Peyer's patch (tissue), 4 donors: Measurements from ENCODE around the gene GALNT17. TPM values are rescaled to one million over a fixed set of nuclear protein-coding genes. Genes with fewer than 3 reads are reported as not detected.

Source experiments
- DNase-seq, 3 donors: peaks; one replicate each; pipeline ENCODE4 v3.0.0-alpha.2; 2017 to 2019
- H3K27ac ChIP-seq, 4 donors: fragments of 200-600 bp; sonication (generic); one replicate each; pipeline ENCODE4 v1.5.1; 2016 to 2019
- H3K27me3 ChIP-seq, 2 donors: fragments of 200-600 bp; sonication (generic); one replicate each; pipeline ENCODE4 v1.5.1; 2019
- H3K36me3 ChIP-seq, 3 donors: fragments of 200-600 bp; sonication (generic); one replicate each; pipeline ENCODE4 v1.5.1; 2016 to 2019
- H3K4me1 ChIP-seq, 4 donors: fragments of 200-600 bp; sonication (generic); one replicate each; pipeline ENCODE4 v1.5.1; 2016 to 2019
- H3K4me3 ChIP-seq, 4 donors: fragments of 200-600 bp; sonication (generic); 1 replicate in 3 of 4; 2 replicates in 1 of 4; pipeline ENCODE4 v1.5.1; 2016 to 2019; ENCODE audit warnings: mild to moderate bottlenecking in 1 of 4
- H3K9me3 ChIP-seq, 4 donors: fragments of 200-600 bp; sonication (generic); one replicate each; pipeline ENCODE4 v1.5.1; 2016 to 2019; ENCODE audit warnings: mild to moderate bottlenecking in 1 of 4
- CTCF ChIP-seq, 6 experiments: fragments of 450-650 bp in 4 of 6; fragments of 200-600 bp in 2 of 6; sonication (generic) in 1 of 6; IDR thresholded peaks; one replicate each; pipeline ENCODE4 v1.5.1; 2017 to 2019; ENCODE audit warnings: antibody characterized with exemption in 6 of 6, mild to moderate bottlenecking in 3 of 6, moderate library complexity in 1 of 6
- POLR2A ChIP-seq, 2 donors: fragments of 450-650 bp; IDR thresholded peaks; one replicate each; pipeline ENCODE4 v1.5.1; 2017; ENCODE audit warnings: antibody characterized with exemption in 2 of 2, mild to moderate bottlenecking in 2 of 2, moderate library complexity in 2 of 2
- total RNA-seq, 4 donors: library from RNA; depleted of rRNA; stranded (reverse); fragments of >200 nt; gene quantifications; one replicate each; pipeline ENCODE4 v1.1.0, GENCODE V29; 2016

The GALNT17 gene
- total RNA-seq, 4 donors from 2014 or later: 0.88 to 17.3 (median 2.3) TPM

GRCh38 chr7:71171476-71171875 is 39.5 kb downstream of the GALNT17 start:
- Histone ChIP-seq H3K36me3 (no peaks in the 10 kb centered on the region), H3K27me3 (no peaks in the 10 kb centered on the region), H3K9me3 (no peaks in the 10 kb centered on the region), H3K4me3 (no peak overlapping the region), H3K4me1 (no peaks in the 10 kb centered on the region), H3K27ac (no peak overlapping the region)
- no peak for DNase-seq
- no peak for TF ChIP-seq POLR2A (IDR thresholded peaks at IDR 0.05)
- no peak for TF ChIP-seq CTCF (IDR thresholded peaks at IDR 0.05)

- H3K36me3 ChIP-seq: no peaks in the 10 kb centered on the region
- TF ChIP-seq POLR2A (IDR thresholded peaks at IDR 0.05): no peak
- no peak for TF ChIP-seq CTCF (IDR thresholded peaks at IDR 0.05)
- no peak overlapping the region for H3K27ac ChIP-seq
- H3K9me3 ChIP-seq: no peaks in the 10 kb centered on the region
- DNase-seq: no peak
- no peaks in the 10 kb centered on the region for H3K4me1 ChIP-seq
- H3K27me3 ChIP-seq: no peaks in the 10 kb centered on the region
- H3K4me3 ChIP-seq: no peak overlapping the region
These were observed 42.0 kb downstream of the GALNT17 start for GRCh38 chr7:71173955-71174354.

GRCh38 chr7:71182438-71182935 is 50.5 kb downstream of the GALNT17 start:
- H3K4me3 ChIP-seq: no peak overlapping the region
- H3K9me3 ChIP-seq: no peaks in the 10 kb centered on the region
- DNase-seq: no peak
- H3K4me1 ChIP-seq: no peaks in the 10 kb centered on the region
- no peak overlapping the region for H3K27ac ChIP-seq
- H3K27me3 ChIP-seq: no peaks in the 10 kb centered on the region
- TF ChIP-seq CTCF (IDR thresholded peaks at IDR 0.05) (no peak), POLR2A (IDR thresholded peaks at IDR 0.05) (no peak)
- no peaks in the 10 kb centered on the region for H3K36me3 ChIP-seq

GRCh38 chr7:71184136-71184535 is 52.2 kb downstream of the GALNT17 start:
- no peak for DNase-seq
- Histone ChIP-seq H3K27me3 (no peaks in the 10 kb centered on the region), H3K27ac (no peak overlapping the region), H3K36me3 (no peaks in the 10 kb centered on the region), H3K9me3 (peaks cover 0 to under 1% (median 0%) of the 10 kb centered on the region in 4 donors), H3K4me3 (no peak overlapping the region), H3K4me1 (no peaks in the 10 kb centered on the region)
- TF ChIP-seq CTCF (IDR thresholded peaks at IDR 0.05) (no peak), POLR2A (IDR thresholded peaks at IDR 0.05) (no peak)

GRCh38 chr7:71184609-71185008 is 52.7 kb downstream of the GALNT17 start:
- Histone ChIP-seq H3K27me3 (no peaks in the 10 kb centered on the region), H3K4me3 (no peak overlapping the region), H3K27ac (no peak overlapping the region), H3K36me3 (no peaks in the 10 kb centered on the region), H3K9me3 (peaks cover 0 to 4% (median 0%) of the 10 kb centered on the region in 4 donors), H3K4me1 (no peaks in the 10 kb centered on the region)
- no peak for DNase-seq
- TF ChIP-seq POLR2A (IDR thresholded peaks at IDR 0.05) (no peak), CTCF (IDR thresholded peaks at IDR 0.05) (no peak)

GRCh38 chr7:71186535-71187057 is 54.7 kb downstream of the GALNT17 start:
- Histone ChIP-seq H3K27ac (no peak overlapping the region), H3K27me3 (no peaks in the 10 kb centered on the region), H3K4me3 (no peak overlapping the region), H3K9me3 (peaks cover 0 to 4% (median 0%) of the 10 kb centered on the region in 4 donors), H3K36me3 (no peaks in the 10 kb centered on the region), H3K4me1 (no peaks in the 10 kb centered on the region)
- TF ChIP-seq POLR2A (IDR thresholded peaks at IDR 0.05) (no peak), CTCF (IDR thresholded peaks at IDR 0.05) (no peak)
- DNase-seq: no peak
